ENCODE measurements around the gene SV2B. TPM values are rescaled to one million over a fixed set of nuclear protein-coding genes. Genes with fewer than 3 reads are reported as not detected.

The SV2B gene
- total RNA-seq, 2 experiments from 2014 or later = not detected

DNA sequence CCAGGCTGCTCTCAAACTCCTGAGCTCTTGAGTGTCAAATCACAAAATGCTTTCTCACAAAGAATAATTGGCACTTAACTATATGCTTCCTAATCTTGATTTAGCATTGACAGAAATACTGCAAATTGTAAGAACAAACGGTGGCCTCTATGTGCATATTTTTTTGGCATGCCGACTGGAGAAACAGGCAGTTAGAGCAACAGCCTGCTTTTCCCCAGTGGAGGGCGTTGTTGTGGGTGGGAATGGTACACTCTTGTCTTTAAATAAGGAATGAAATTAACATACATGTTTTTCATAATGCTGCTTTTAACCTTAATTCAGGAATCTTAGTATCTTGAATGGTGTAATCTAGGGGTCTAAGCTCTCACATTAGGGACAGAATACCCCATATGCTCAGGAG, 31.1 kb upstream of the SV2B start:
- no peaks in the 10 kb centered on the region for H3K4me1 ChIP-seq (ENCODE audit: insufficient read depth, low read length)
- CTCF ChIA-PET = no interaction called here
- Mint-ChIP-seq H3K4me1 (ENCODE audit: low read depth) (no peaks in the 10 kb centered on the region), H3K27me3 (peaks cover 49% of the 10 kb centered on the region), H3K27ac (no peak overlapping the region), H3K36me3 (ENCODE audit: low read depth) (no peaks in the 10 kb centered on the region), H3K9me3 (no peaks in the 10 kb centered on the region), H3K4me3 (no peak overlapping the region)
- intact Hi-C loops (cut with DNase I, micrococcal nuclease) = no loop called here
- ATAC-seq (ENCODE audit: poor library complexity) (no peak), DNase-seq (no peak)
- TF ChIP-seq, protein P1, sequence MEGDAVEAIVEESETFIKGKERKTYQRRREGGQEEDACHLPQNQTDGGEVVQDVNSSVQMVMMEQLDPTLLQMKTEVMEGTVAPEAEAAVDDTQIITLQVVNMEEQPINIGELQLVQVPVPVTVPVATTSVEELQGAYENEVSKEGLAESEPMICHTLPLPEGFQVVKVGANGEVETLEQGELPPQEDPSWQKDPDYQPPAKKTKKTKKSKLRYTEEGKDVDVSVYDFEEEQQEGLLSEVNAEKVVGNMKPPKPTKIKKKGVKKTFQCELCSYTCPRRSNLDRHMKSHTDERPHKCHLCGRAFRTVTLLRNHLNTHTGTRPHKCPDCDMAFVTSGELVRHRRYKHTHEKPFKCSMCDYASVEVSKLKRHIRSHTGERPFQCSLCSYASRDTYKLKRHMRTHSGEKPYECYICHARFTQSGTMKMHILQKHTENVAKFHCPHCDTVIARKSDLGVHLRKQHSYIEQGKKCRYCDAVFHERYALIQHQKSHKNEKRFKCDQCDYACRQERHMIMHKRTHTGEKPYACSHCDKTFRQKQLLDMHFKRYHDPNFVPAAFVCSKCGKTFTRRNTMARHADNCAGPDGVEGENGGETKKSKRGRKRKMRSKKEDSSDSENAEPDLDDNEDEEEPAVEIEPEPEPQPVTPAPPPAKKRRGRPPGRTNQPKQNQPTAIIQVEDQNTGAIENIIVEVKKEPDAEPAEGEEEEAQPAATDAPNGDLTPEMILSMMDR (IDR thresholded peaks at IDR 0.05) = no peak
- no peaks in the 10 kb centered on the region for H3K36me3 ChIP-seq (ENCODE audit: insufficient read depth, low read length)
- no peaks in the 10 kb centered on the region for H3K27me3 ChIP-seq (ENCODE audit: control insufficient read depth in 1 of 2, insufficient read depth in 2 of 2, low read length in 2 of 2)
- POLR2A ChIA-PET = no interaction called here
- no peaks in the 10 kb centered on the region for H3K9me3 ChIP-seq (ENCODE audit: control insufficient read depth in 1 of 2, insufficient read depth in 1 of 2, low read length in 2 of 2)
- no peak overlapping the region for H3K4me3 ChIP-seq (ENCODE audit: low read length)
- no peak overlapping the region for H3K27ac ChIP-seq (ENCODE audit: low read depth in 1 of 2, low read length in 2 of 2)

DNA sequence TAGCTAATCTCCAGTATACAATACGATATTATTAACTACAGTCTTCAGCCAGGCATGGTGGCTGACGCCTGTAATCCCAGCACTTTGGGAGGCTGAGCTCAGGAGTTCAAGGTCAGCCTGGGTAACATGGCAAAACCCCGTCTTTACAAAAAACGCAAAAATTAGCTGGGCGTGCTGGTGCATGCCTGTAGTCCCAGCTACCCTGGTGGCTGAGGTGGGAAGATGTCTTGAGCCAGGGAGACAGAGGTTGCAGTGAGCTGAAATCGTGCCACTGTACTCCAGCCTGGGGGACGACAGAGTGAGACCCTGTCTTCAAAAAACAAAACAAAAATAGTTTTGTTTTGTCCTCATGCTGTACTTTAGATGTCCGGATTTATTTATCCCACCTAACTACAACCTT, 29.2 kb upstream of the SV2B start:
- DNase-seq = no peak
- H3K27ac Mint-ChIP-seq = no peak overlapping the region
- Histone ChIP-seq H3K9me3 (ENCODE audit: control insufficient read depth in 1 of 2, insufficient read depth in 1 of 2, low read length in 2 of 2) (no peaks in the 10 kb centered on the region), H3K27ac (ENCODE audit: low read depth in 1 of 2, low read length in 2 of 2) (no peak overlapping the region), H3K4me3 (ENCODE audit: low read length) (no peak overlapping the region), H3K4me1 (ENCODE audit: insufficient read depth, low read length) (no peaks in the 10 kb centered on the region), H3K27me3 (ENCODE audit: control insufficient read depth in 1 of 2, insufficient read depth in 2 of 2, low read length in 2 of 2) (no peaks in the 10 kb centered on the region), H3K36me3 (ENCODE audit: insufficient read depth, low read length) (no peaks in the 10 kb centered on the region)
- no peak overlapping the region for H3K4me3 Mint-ChIP-seq
- ChIA-PET POLR2A (no interaction called here), CTCF (no interaction called here)
- peaks cover 59% of the 10 kb centered on the region for H3K27me3 Mint-ChIP-seq
- no peaks in the 10 kb centered on the region for H3K36me3 Mint-ChIP-seq (ENCODE audit: low read depth)
- no peaks in the 10 kb centered on the region for H3K9me3 Mint-ChIP-seq
- no peaks in the 10 kb centered on the region for H3K4me1 Mint-ChIP-seq (ENCODE audit: low read depth)
- TF ChIP-seq, protein P1 (IDR thresholded peaks at IDR 0.05) = no peak
- ATAC-seq (ENCODE audit: poor library complexity) = no peak
- intact Hi-C loops (cut with DNase I, micrococcal nuclease) = no loop called here

DNA sequence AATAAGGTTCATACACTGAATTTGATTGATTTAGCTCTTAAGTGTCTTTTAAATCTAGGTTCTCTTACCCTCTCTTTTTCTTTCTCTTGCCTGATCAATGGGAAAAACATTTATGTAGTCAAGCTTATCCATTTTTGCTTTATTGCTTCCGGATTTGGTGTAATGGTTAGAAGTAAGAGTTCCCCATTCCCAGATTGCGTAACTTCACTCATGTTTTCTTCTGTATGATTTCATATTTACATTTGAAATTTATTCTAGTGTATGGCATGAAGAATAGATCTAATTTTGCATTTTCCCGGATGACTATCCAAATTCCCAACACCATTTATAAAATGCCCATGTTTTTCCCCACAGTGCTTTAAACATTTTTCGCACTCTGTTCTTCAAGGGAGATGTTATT, 27.9 kb upstream of the SV2B start:
- no peak overlapping the region for H3K27ac Mint-ChIP-seq
- H3K9me3 Mint-ChIP-seq = no peaks in the 10 kb centered on the region
- Histone ChIP-seq H3K36me3 (ENCODE audit: insufficient read depth, low read length) (no peaks in the 10 kb centered on the region), H3K27ac (ENCODE audit: low read depth in 1 of 2, low read length in 2 of 2) (no peak overlapping the region), H3K4me3 (ENCODE audit: low read length) (no peak overlapping the region), H3K27me3 (ENCODE audit: control insufficient read depth in 1 of 2, insufficient read depth in 2 of 2, low read length in 2 of 2) (no peaks in the 10 kb centered on the region), H3K9me3 (ENCODE audit: control insufficient read depth in 1 of 2, insufficient read depth in 1 of 2, low read length in 2 of 2) (peaks cover 0 to under 1% of the 10 kb centered on the region in 2 experiments), H3K4me1 (ENCODE audit: insufficient read depth, low read length) (no peaks in the 10 kb centered on the region)
- TF ChIP-seq, protein P1 (IDR thresholded peaks at IDR 0.05) = no peak
- no peaks in the 10 kb centered on the region for H3K4me1 Mint-ChIP-seq (ENCODE audit: low read depth)
- DNase-seq = no peak
- H3K27me3 Mint-ChIP-seq = peaks cover 50% of the 10 kb centered on the region
- ATAC-seq (ENCODE audit: poor library complexity) = no peak
- ChIA-PET POLR2A (no interaction called here), CTCF (no interaction called here)
- intact Hi-C loops (cut with DNase I, micrococcal nuclease) = no loop called here
- no peak overlapping the region for H3K4me3 Mint-ChIP-seq
- H3K36me3 Mint-ChIP-seq (ENCODE audit: low read depth) = no peaks in the 10 kb centered on the region

All from CD4-positive, alpha-beta T cell (primary cell).